GM21423 (cell line): ENCODE data around the gene DDX25.
"Not testable (repeated sequence)": the region's sequence is repeated elsewhere in the genome, so short reads cannot be mapped to it uniquely, and the experiment has no call there.

Experiments
- ATAC-seq: cut with Tn5 transposase; IDR thresholded peaks from one replicate; pipeline ENCODE4 v1.9.1; 2021; ENCODE audit warnings: mild to moderate bottlenecking, moderate library complexity; ENCODE audit not compliant: unreplicated experiment

DDX25 gene

DNA sequence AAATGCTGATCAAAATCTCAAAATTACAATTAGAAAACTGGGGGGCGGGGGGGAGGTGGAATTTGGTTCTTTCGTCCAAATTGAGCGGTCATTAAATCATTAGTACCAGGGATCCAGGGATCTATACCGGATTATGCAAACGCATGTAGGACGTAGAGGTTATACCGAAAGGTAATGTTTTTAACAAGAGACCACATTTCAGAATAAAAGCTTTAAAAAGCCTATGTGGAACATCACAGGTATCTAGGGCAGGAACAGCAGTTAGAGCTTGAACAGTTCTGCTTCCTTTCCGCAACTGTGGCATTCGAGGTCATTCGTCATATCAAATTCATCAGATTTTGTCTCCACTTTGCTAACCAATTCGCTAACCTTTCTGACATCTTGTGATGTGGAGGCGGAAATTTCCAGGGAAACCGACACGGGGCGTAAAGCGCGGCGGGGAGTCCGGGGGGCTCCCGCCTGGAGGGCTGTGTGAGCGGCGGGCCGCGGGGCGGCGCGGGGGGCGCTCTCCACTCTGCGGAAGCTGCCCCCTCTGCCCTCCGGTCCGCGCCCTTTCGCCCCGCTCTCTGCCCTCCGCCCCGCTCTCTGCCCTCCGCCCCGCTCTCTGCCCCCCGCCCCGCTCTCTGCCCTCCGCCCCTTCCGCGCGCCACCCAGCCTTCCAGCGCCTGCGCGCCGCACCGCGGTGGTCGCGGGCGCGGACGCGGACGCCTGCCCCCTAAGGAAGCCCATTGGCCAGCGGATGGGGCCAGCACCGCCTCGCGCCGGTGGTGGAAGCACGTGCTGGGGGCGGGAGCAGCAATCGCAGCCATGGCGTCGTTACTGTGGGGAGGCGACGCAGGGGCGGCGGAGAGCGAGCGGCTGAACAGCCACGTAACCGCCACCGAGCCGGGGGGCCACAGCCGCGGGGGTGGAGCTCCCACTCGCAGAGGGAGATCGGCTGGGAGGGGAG is at the start of gene DDX25:
DDX25 (plus strand) TSS at position 798 of the 949 bp plus-strand sequence; CDS start at position 808, 10 bp downstream.
- ATAC-seq = no peak

- ATAC-seq = not testable (repeated sequence)
Observed at GRCh38 chr11:125857670-125858069, 46.6 kb upstream of the DDX25 start.

DNA sequence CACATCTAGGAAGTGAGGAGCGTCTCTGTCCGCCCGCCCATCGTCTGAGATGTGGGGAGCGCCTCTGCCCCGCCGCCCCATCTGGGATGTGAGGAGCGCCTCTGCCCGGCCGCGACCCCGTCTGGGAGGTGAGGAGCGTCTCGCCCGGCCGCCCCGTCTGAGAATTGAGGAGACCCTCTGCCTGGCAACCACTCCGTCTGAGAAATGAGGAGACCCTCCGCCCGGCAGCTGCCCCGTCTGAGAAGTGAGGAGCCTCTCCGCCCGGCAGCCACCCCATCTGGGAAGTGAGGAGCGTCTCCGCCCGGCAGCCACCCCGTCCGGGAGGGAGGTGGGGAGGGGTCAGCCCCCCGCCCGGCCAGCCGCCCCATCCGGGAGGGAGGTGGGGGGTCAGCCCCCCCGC is 41.5 kb upstream of the DDX25 start:
- not testable (repeated sequence) for ATAC-seq

DNA sequence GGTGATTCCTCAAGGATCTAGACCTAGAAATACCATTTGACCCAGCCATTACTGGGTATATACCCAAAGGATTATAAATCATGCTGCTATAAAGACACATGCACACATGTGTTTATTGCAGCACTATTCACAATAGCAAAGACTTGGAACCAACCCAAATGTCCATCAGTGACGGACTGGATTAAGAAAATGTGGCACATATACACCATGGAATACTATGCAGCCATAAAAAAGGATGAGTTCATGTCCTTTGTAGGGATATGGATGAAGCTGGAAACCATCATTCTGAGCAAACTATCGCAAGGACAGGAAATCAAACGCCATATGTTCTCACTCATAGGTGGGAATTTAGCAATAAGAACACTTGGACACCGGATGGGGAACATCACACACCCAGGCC is 39.0 kb upstream of the DDX25 start:
- ATAC-seq = not testable (repeated sequence)

- ATAC-seq = no peak
Observed at GRCh38 chr11:125869521-125869920, 34.8 kb upstream of the DDX25 start.

GRCh38 chr11:125871391-125872137 is 32.7 kb upstream of the DDX25 start:
- no peak for ATAC-seq

DNA sequence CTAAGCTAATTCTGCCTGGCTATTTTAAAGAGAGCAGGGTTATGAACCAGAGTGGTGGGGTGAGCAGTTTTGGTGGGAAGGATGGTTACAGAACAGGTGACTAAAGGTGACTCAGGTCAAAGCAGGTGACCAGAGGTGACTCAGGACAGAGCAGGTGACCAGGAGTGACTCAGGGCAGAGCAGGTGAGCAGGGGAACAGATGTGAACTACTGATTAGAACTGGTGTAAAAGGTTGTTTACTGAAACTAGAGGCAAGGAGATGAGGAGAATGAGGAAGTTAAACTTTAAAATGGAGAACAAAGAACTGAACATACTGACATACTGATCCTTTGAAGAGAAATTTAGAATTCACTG is 32.2 kb upstream of the DDX25 start:
- ATAC-seq = no peak

DNA sequence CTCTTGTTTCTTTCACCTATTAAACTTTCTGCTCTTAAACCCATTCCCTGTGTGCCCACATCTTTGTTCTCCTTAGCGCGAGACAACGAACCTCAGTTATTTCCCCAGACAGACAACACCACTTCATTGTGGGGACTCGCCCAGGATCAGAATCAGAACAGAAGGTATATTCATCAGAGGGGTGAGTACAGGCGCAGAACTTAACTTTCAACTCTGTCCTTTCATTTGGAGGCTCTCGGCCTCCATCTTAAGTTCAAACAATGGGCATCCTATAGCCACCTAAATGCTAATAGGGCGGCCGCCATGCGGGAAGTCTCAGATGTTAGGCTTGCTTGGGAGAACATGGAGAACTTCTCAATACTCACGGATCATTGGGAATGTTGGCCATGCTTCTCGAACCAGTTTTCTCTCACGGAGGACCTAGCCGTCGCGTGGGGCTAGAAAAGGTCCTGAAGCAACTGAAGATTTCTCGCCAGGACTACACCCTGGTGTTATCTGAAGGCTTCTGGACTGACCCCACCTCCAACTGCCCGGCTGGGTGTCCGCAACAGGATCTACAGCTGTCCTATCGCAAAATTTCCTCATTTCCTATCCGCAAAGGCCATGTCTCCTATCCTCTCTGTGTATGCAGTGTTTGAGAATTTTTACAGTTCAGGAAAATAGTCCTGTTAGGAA is 30.3 kb upstream of the DDX25 start:
- ATAC-seq = no peak

- peak; percentile 83 for ATAC-seq
Observed at GRCh38 chr11:125874556-125875124, 29.7 kb upstream of the DDX25 start.

GRCh38 chr11:125881291-125881690 is 23.0 kb upstream of the DDX25 start:
- ATAC-seq = no peak

- no peak for ATAC-seq
Observed at GRCh38 chr11:125883375-125883774, 20.9 kb upstream of the DDX25 start.

- peak; percentile 17 for ATAC-seq
Observed at GRCh38 chr11:125886997-125887372, 17.3 kb upstream of the DDX25 start.

DNA sequence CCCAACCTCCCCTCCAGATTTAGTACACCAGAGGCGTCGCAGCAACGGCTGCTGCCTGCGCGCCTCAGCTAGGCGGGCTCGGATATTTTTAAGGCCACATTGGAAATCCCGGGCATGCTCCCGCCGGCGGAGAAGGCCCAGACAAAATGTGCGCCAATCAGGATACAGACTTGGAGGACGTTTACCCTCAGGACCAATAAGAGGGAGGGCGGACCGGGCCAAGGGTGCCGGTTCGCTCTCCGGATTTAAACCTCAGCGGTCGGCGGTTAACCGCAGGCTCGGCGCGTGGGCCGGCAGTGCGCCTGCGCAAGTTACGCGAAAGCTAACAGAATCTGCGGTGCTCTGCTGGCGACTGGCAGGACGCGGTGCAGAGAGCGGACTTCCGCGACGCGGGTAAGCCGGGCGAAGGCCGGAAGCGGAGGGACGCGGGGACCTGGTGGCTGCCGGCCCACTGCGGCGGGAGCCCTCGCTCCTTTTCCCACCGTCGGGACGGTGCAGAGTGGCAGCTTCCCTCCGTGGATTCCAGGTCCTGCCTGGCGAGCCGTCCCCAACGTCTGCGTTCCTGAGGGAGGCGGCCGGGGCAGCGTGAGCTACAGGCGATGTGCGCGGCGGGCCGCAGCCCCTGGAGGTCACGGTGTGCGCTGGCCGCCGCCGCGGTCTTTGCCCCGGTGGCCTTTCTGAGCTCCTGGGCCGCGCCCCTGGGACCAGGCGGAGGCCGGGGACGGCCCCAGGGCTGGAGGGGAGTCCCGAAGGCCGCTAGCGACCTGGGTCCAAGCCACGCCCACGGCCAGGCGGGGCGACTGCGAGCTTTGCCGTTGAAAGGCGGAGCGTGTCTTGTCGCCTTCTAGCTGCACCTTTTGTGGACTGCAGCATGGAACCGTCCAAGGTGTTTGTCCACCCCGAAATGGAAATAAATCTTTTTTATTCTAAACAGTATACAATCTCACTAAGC is 16.7 kb upstream of the DDX25 start, which contains the start of gene HYLS1:
HYLS1 (plus strand) TSS at position 296 of the 952 bp plus-strand sequence. CDS start 11,701 bp downstream, outside the sequence.
- peak; percentile 81 for ATAC-seq

GRCh38 chr11:125890447-125891100 is 13.7 kb upstream of the DDX25 start:
- ATAC-seq = no peak

- no peak for ATAC-seq
Observed at GRCh38 chr11:125892071-125892470, 12.2 kb upstream of the DDX25 start.

DNA sequence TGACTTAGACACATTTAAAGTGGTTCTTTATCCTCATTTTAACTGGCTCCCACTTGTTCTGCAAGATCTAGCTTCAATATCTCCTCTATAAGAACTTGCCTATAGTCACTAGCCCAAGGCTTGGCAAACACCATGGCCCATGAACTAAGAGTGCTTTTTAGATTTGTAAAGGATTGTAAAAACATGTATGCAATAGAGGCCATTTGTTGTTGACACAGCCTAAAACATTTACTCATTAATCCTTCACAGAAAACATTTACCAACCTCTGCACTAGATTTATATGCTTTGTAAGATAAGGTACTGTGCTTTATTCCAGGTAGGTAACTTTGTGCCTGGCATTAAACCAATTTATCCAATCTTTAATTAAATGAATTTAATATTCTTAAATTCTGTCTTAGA is 11.3 kb upstream of the DDX25 start:
- no peak for ATAC-seq

GRCh38 chr11:125901872-125902271 is 2.4 kb upstream of the DDX25 start:
- no peak for ATAC-seq

- ATAC-seq = no peak
Observed at GRCh38 chr11:125902277-125902926, 1.9 kb upstream of the DDX25 start.
